ENCODE results near the gene RAB7A.

Gene RAB7A

GRCh38 chr3:128853826-128854225 lies 127.8 kb downstream of the RAB7A start:
- DNase-seq (ENCODE audit: low spot score) = no peak

GRCh38 chr3:128854475-128854874 lies 128.5 kb downstream of the RAB7A start:
- DNase-seq (ENCODE audit: low spot score) = no peak

GRCh38 chr3:128855569-128855968 lies 129.6 kb downstream of the RAB7A start:
- DNase-seq (ENCODE audit: low spot score) = no peak

- no peak for DNase-seq (ENCODE audit: low spot score)
These were observed 132.2 kb downstream of the RAB7A start for GRCh38 chr3:128858167-128858566.

GRCh38 chr3:128859630-128860029 lies 133.6 kb downstream of the RAB7A start:
- no peak for DNase-seq (ENCODE audit: low spot score)

GRCh38 chr3:128861491-128861890 lies 135.5 kb downstream of the RAB7A start:
- DNase-seq (ENCODE audit: low spot score) = no peak

- DNase-seq (ENCODE audit: low spot score) = no peak
These were observed 137.6 kb downstream of the RAB7A start for GRCh38 chr3:128863560-128863959.

All from putamen (tissue), 1 donor.